Fibroblast of lung (primary cell): ENCODE data around the gene PTEN. TPM values are rescaled to one million over a fixed set of nuclear protein-coding genes. Genes with fewer than 3 reads are reported as not detected.

Source experiments
- DNase-seq, 2 donors: peaks; one replicate each; pipeline versions ENCODE4 v3.0.0 to v3.0.0-alpha.2; 2010; ENCODE audit warnings: low read depth in 2 of 2
- H2AFZ ChIP-seq: 2 replicates; pipeline ENCODE4 v1.5.1; 2012; ENCODE audit warnings: low read length, control low read depth, inconsistent platforms
- H3K27ac ChIP-seq: 2 replicates; pipeline ENCODE4 v1.5.1; 2011; ENCODE audit warnings: low read length, control low read depth; ENCODE audit not compliant: insufficient read depth
- H3K27me3 ChIP-seq: 2 replicates; pipeline ENCODE4 v1.5.1; 2011; ENCODE audit warnings: mild to moderate bottlenecking, low read length; ENCODE audit not compliant: control insufficient read depth, insufficient read depth
- H3K36me3 ChIP-seq: 2 replicates; pipeline ENCODE4 v1.5.1; 2011; ENCODE audit warnings: low read length; ENCODE audit not compliant: control insufficient read depth, insufficient read depth
- H3K4me1 ChIP-seq: 2 replicates; pipeline ENCODE4 v1.5.1; 2011; ENCODE audit warnings: low read length; ENCODE audit not compliant: control insufficient read depth, insufficient read depth; ENCODE audit errors: extremely low read depth
- H3K4me2 ChIP-seq: 2 replicates; pipeline ENCODE4 v1.5.1; 2011; ENCODE audit warnings: low read length, control low read depth; ENCODE audit not compliant: insufficient read depth; ENCODE audit errors: extremely low read depth
- H3K4me3 ChIP-seq, 4 experiments: fragments of 200-600 bp in 1 of 4; sonication (generic) in 1 of 4; replicated peaks in 1 of 4; 2 replicates each; pipeline ENCODE4 v1.5.1; 2011 to 2016; ENCODE audit warnings: low read length in 4 of 4, low read depth in 3 of 4, mild to moderate bottlenecking in 3 of 4, control low read depth in 2 of 4, inconsistent platforms in 1 of 4, mixed read lengths in 1 of 4; ENCODE audit not compliant: insufficient read depth in 1 of 4; ENCODE audit errors: control extremely low read depth in 1 of 4
- H3K79me2 ChIP-seq: 2 replicates; pipeline ENCODE4 v1.5.1; 2012; ENCODE audit warnings: mild to moderate bottlenecking, low read length, inconsistent platforms; ENCODE audit not compliant: control insufficient read depth, insufficient read depth
- H3K9ac ChIP-seq: 2 replicates; pipeline ENCODE4 v1.5.1; 2011; ENCODE audit warnings: mild to moderate bottlenecking, low read length, control low read depth; ENCODE audit not compliant: insufficient read depth
- H3K9me3 ChIP-seq: 2 replicates; pipeline ENCODE4 v1.5.1; 2012; ENCODE audit warnings: low read depth, low read length; ENCODE audit not compliant: control insufficient read depth, insufficient read depth
- H4K20me1 ChIP-seq: 2 replicates; pipeline ENCODE4 v1.5.1; 2011; ENCODE audit warnings: low read length; ENCODE audit not compliant: control insufficient read depth, insufficient read depth; ENCODE audit errors: extremely low read depth
- EZH2 ChIP-seq: IDR thresholded peaks from 2 replicates; pipeline ENCODE4 v1.5.1; 2012; ENCODE audit warnings: low read length, control low read depth, mild to moderate bottlenecking; ENCODE audit errors: missing control alignments
- polyA plus RNA-seq, 2 donors: library from polyadenylated mRNA; depleted of rRNA in 1 of 2; stranded (reverse) in 1 of 2; unstranded in 1 of 2; fragments of >200 nt; gene quantifications; 2 replicates each; pipeline ENCODE4 v1.2.1, GENCODE V29; 2011 to 2012; ENCODE audit warnings: missing spikeins in 1 of 2
- total RNA-seq: library from RNA; depleted of rRNA; stranded (reverse); fragments of >200 nt; gene quantifications from 2 replicates; pipeline ENCODE4 v1.2.1, GENCODE V29; 2014
- TF ChIP-seq, protein P1 (sequence below), 2 donors: IDR thresholded peaks in 1 of 2; conservative IDR thresholded peaks in 1 of 2; 1 replicate in 1 of 2; 2 replicates in 1 of 2; pipeline ENCODE4 v1.5.1; 2011 to 2012; ENCODE audit warnings: low read length in 2 of 2, control low read depth in 1 of 2, inconsistent platforms in 1 of 2, low read depth in 1 of 2, mild to moderate bottlenecking in 1 of 2

The PTEN gene
- total and polyA plus RNA-seq, 2 donors (not counting 1 experiment from before 2014, with no cell fraction given) = 60.2 to 200 TPM

DNA sequence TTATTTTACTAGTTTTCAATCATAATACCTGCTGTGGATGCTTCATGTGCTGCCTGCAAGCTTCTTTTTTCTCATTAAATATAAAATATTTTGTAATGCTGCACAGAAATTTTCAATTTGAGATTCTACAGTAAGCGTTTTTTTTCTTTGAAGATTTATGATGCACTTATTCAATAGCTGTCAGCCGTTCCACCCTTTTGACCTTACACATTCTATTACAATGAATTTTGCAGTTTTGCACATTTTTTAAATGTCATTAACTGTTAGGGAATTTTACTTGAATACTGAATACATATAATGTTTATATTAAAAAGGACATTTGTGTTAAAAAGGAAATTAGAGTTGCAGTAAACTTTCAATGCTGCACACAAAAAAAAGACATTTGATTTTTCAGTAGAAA lies 103.0 kb downstream of the PTEN start:
- Histone ChIP-seq H3K4me3 (no peak overlapping the region), H3K27ac (no peak overlapping the region), H3K79me2 (peaks cover 7% of the 10 kb centered on the region), H3K9me3 (no peaks in the 10 kb centered on the region), H2AFZ (no peak overlapping the region), H3K27me3 (no peaks in the 10 kb centered on the region), H4K20me1 (no peaks in the 10 kb centered on the region), H3K4me1 (peaks cover 4% of the 10 kb centered on the region), H3K36me3 (peaks cover 3% of the 10 kb centered on the region), H3K9ac (no peak overlapping the region), H3K4me2 (no peak overlapping the region)
- peak in 1 of 2 donors; percentile 39 for DNase-seq
- TF ChIP-seq, protein P1, sequence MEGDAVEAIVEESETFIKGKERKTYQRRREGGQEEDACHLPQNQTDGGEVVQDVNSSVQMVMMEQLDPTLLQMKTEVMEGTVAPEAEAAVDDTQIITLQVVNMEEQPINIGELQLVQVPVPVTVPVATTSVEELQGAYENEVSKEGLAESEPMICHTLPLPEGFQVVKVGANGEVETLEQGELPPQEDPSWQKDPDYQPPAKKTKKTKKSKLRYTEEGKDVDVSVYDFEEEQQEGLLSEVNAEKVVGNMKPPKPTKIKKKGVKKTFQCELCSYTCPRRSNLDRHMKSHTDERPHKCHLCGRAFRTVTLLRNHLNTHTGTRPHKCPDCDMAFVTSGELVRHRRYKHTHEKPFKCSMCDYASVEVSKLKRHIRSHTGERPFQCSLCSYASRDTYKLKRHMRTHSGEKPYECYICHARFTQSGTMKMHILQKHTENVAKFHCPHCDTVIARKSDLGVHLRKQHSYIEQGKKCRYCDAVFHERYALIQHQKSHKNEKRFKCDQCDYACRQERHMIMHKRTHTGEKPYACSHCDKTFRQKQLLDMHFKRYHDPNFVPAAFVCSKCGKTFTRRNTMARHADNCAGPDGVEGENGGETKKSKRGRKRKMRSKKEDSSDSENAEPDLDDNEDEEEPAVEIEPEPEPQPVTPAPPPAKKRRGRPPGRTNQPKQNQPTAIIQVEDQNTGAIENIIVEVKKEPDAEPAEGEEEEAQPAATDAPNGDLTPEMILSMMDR (conservative IDR thresholded peaks at IDR 0.05 in 1 of 2, IDR thresholded peaks at IDR 0.05 in 1 of 2; ENCODE audit: low read depth in 1 of 2, low read length in 2 of 2) = no peak
- no peak for TF ChIP-seq EZH2

DNA sequence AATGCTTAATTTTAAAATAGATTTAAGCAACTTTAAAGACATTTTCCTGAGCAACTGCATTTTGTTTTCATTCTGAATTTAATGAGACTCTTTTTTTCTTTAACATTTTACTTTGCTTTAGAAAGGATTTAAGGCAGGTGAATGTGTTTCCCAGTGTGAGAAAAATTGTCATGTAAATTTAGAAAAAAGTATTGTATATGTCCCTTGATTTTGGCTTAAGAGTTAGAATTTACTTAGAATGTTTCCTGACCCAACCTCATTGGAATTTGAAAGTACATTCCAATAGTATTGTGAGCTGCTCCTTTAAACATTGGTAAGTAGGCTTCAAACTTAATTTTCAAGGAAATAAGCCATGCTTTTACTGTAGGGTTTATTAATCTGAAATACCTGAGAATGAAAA lies 110.2 kb downstream of the PTEN start:
- Histone ChIP-seq H3K27me3 (no peaks in the 10 kb centered on the region), H3K9me3 (no peaks in the 10 kb centered on the region), H3K36me3 (no peaks in the 10 kb centered on the region), H3K4me3 (no peak overlapping the region), H3K4me2 (peak overlapping the region; percentile 3), H3K27ac (no peak overlapping the region), H2AFZ (no peak overlapping the region), H3K4me1 (no peaks in the 10 kb centered on the region), H3K79me2 (no peaks in the 10 kb centered on the region), H4K20me1 (no peaks in the 10 kb centered on the region), H3K9ac (no peak overlapping the region)
- no peak for TF ChIP-seq EZH2
- TF ChIP-seq, protein P1 (conservative IDR thresholded peaks at IDR 0.05 in 1 of 2, IDR thresholded peaks at IDR 0.05 in 1 of 2; ENCODE audit: low read depth in 1 of 2, low read length in 2 of 2) = no peak
- DNase-seq = peak; percentile 20 to 70

DNA sequence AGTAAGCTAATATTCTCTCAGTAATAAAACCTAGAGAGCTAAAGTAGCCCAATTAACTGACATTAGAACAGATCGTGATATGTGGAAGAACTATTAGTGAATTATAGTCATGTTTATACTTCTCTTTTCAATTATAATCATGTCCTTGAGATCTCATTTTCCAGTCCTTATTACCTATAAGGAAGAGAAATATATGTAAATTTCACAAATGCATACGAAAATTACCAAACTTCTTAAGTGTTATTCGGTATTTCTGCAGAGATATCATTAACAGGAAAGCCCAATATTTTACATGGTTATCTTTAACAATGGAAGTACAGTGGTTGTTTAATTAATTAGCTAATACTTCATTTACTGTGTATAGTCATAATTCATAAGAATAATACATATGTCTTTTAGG lies 110.7 kb downstream of the PTEN start:
- no peaks in the 10 kb centered on the region for H3K79me2 ChIP-seq
- no peak overlapping the region for H3K27ac ChIP-seq
- H2AFZ ChIP-seq = no peak overlapping the region
- H3K27me3 ChIP-seq = no peaks in the 10 kb centered on the region
- no peak overlapping the region for H3K9ac ChIP-seq
- no peak overlapping the region for H3K4me3 ChIP-seq
- DNase-seq = no peak
- no peak for TF ChIP-seq EZH2
- TF ChIP-seq, protein P1 (conservative IDR thresholded peaks at IDR 0.05 in 1 of 2, IDR thresholded peaks at IDR 0.05 in 1 of 2; ENCODE audit: low read depth in 1 of 2, low read length in 2 of 2) = no peak
- H3K4me1 ChIP-seq = no peaks in the 10 kb centered on the region
- H3K4me2 ChIP-seq = peak overlapping the region; percentile 3
- no peaks in the 10 kb centered on the region for H3K36me3 ChIP-seq
- H4K20me1 ChIP-seq = no peaks in the 10 kb centered on the region
- H3K9me3 ChIP-seq = no peaks in the 10 kb centered on the region
